A673 (cell line): ENCODE measurements around the gene CHRNA9. TPM values are rescaled to one million over a fixed set of nuclear protein-coding genes. Genes with fewer than 3 reads are reported as not detected.

Experiments used
- BruUV-seq: library from RNA; stranded (reverse); fragments of 400-500 nt; replicated peaks from 2 replicates; lab custom pipeline; 2021; lab: Mats Ljungman, UMichigan
- CTCF ChIA-PET: fragments of 300-600 bp; sonication (Branson Sonifier 250); formaldehyde crosslinking; loops from one replicate; lab custom pipeline; 2022; ENCODE audit warnings: antibody characterized with exemption; lab: Charles Lee
- POLR2A ChIA-PET: fragments of 300-600 bp; sonication (Branson Sonifier 250); formaldehyde crosslinking; loops from one replicate; lab custom pipeline; 2022; ENCODE audit warnings: antibody characterized with exemption; ENCODE audit not compliant: low non-redundant PET; lab: Charles Lee
- DNase-seq: peaks from one replicate; pipeline ENCODE4 v3.0.0-alpha.2; 2015; ENCODE audit warnings: low spot score
- H3K27ac ChIP-seq: fragments of 200-600 bp; sonication (generic); 2 replicates; pipeline ENCODE4 v1.5.1; 2016; ENCODE audit warnings: mixed run types, low read depth, mild to moderate bottlenecking, mixed read lengths, antibody characterized with exemption, low read length; ENCODE audit not compliant: poor library complexity, severe bottlenecking
- H3K27me3 ChIP-seq: fragments of 200-600 bp; sonication (generic); replicated peaks from 2 replicates; pipeline ENCODE4 v1.6.1; 2017; ENCODE audit warnings: mixed run types, low read depth, mild to moderate bottlenecking, mixed read lengths, antibody characterized with exemption, low read length; ENCODE audit not compliant: insufficient read depth, poor library complexity
- H3K36me3 ChIP-seq: fragments of 200-600 bp; sonication (generic); 2 replicates; pipeline ENCODE4 v1.6.1; 2016; ENCODE audit warnings: mixed run types, mild to moderate bottlenecking, mixed read lengths, antibody characterized with exemption, low read length; ENCODE audit not compliant: insufficient read depth, poor library complexity, severe bottlenecking
- H3K4me1 ChIP-seq: fragments of 200-600 bp; sonication (generic); 2 replicates; pipeline ENCODE4 v1.6.1; 2017; ENCODE audit warnings: mixed run types, mild to moderate bottlenecking, mixed read lengths, antibody characterized with exemption, low read length; ENCODE audit not compliant: insufficient read depth, poor library complexity, severe bottlenecking
- H3K4me3 ChIP-seq: fragments of 200-600 bp; sonication (generic); 2 replicates; pipeline ENCODE4 v1.5.1; 2016; ENCODE audit warnings: low read depth, mixed run types, mild to moderate bottlenecking, mixed read lengths, low read length; ENCODE audit not compliant: poor library complexity, severe bottlenecking
- H3K9me3 ChIP-seq: fragments of 200-600 bp; sonication (generic); 2 replicates; pipeline ENCODE4 v1.6.1; 2016; ENCODE audit warnings: mixed run types, low read depth, mild to moderate bottlenecking, mixed read lengths, antibody characterized with exemption, low read length; ENCODE audit not compliant: poor library complexity, severe bottlenecking
- CTCF ChIP-seq: fragments of 300-800, 200-600 bp; sonication (generic); conservative IDR thresholded peaks from 2 replicates; pipeline ENCODE4 v1.5.1; 2017; ENCODE audit warnings: low read depth, mild to moderate bottlenecking, antibody characterized with exemption, low read length, moderate library complexity, mixed read lengths
- EZH2 ChIP-seq: fragments of 200-600 bp; sonication (generic); IDR thresholded peaks from 2 replicates; pipeline ENCODE4 v1.6.1; 2017; ENCODE audit warnings: borderline replicate concordance, low read depth, mild to moderate bottlenecking, mixed read lengths, antibody characterized with exemption, low read length; ENCODE audit not compliant: poor library complexity, severe bottlenecking
- intact Hi-C: fragments of 100-400 bp; cut with micrococcal nuclease; formaldehyde crosslinking; loops from one replicate; pipeline ENCODE4 v1.10.0; 2022; ENCODE audit not compliant: unreplicated experiment
- total RNA-seq: library from RNA; stranded (reverse); gene quantifications from 2 replicates; pipeline ENCODE4 v1.2.3, GENCODE V29; 2021

The CHRNA9 gene
- total RNA-seq, 1 experiment from 2014 or later, result 1.5 TPM

DNA sequence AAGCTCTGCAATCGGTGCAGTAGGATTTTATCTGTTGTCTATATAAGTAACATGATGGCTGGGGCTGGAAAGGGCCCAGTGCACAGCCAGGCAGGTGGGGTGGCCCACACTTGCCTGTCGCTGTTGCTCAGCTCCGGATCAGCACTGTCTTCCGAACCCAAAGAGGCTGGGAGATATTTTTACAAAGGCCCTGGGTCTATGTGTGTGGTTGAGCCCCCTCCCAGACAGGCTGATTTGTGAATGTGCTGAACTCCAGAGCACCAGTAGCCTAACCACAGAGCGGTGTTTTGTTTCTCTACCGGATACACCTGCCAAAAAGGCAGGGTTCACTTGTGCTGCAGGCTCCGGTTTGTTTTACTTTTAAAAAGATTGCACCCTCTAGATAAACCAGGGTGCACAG lies 33.5 kb upstream of the CHRNA9 start:
- H3K36me3 ChIP-seq, result no peaks in the 10 kb centered on the region
- POLR2A ChIA-PET, result no interaction called here
- no peak overlapping the region for H3K4me3 ChIP-seq
- CTCF ChIA-PET, result no interaction called here
- BruUV-seq, result no TSS peak
- intact Hi-C loops, result no loop called here
- no peak overlapping the region for H3K27ac ChIP-seq
- no peaks in the 10 kb centered on the region for H3K4me1 ChIP-seq
- H3K9me3 ChIP-seq, result no peaks in the 10 kb centered on the region
- H3K27me3 ChIP-seq, result no peaks in the 10 kb centered on the region
- no peak for TF ChIP-seq CTCF
- no peak for TF ChIP-seq EZH2
- DNase-seq, result no peak

GRCh38 chr4:40303751-40304150 lies 31.4 kb upstream of the CHRNA9 start:
- H3K4me3 ChIP-seq, result no peak overlapping the region
- no peak for DNase-seq
- H3K9me3 ChIP-seq, result no peaks in the 10 kb centered on the region
- ChIA-PET CTCF (no interaction called here), POLR2A (no interaction called here)
- peaks cover 12% of the 10 kb centered on the region for H3K4me1 ChIP-seq
- intact Hi-C loops, result no loop called here
- no peaks in the 10 kb centered on the region for H3K36me3 ChIP-seq
- no peaks in the 10 kb centered on the region for H3K27me3 ChIP-seq
- H3K27ac ChIP-seq, result no peak overlapping the region
- BruUV-seq, result no TSS peak
- TF ChIP-seq CTCF (no peak), EZH2 (no peak)

DNA sequence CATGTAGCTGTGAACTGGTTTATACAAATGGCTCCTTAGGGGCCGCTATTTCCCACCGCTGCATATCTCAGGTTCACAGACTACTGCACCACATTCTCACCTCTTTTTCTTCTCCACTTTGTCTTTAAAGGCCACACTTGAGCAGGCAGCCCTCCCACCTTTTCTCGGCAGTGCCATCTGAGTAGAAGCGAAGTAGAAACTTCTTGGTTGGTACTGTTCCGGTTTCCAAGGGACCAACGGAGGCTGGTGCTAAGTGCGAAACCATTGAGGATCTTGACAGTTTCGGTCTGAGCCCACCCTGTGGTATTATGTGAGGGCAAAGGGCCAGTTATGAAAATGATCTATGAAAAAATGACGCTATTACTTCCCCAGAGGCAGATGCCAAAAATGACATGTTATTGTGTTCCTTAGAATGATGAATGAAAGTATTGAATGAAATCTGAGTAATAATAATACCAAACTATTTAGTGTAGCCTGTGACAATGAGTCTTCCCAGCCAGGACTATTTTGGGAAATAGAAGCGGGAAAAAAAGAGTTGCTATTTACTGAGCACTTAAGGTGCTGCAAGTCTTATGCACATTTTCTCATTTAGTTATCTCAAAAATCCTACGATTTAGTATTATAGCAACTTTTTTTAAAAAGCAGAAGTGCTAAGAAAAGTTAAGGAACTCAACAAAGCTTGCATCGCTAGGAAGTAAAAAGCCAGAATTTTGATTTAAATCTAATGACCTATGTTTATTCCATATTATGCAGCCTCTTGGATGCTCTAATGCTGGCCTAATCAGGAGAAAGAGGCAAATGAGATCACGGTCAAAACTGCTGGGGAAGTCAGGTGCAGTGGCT lies 29.6 kb upstream of the CHRNA9 start:
- ChIA-PET CTCF (no interaction called here), POLR2A (no interaction called here)
- no peak for TF ChIP-seq CTCF
- no peak for TF ChIP-seq EZH2
- intact Hi-C loops, result no loop called here
- Histone ChIP-seq H3K4me3 (no peak overlapping the region), H3K27me3 (no peaks in the 10 kb centered on the region), H3K9me3 (no peaks in the 10 kb centered on the region), H3K4me1 (peaks cover 21% of the 10 kb centered on the region), H3K36me3 (no peaks in the 10 kb centered on the region), H3K27ac (no peak overlapping the region)
- DNase-seq, result no peak
- BruUV-seq, result no TSS peak
